ACC112 (cell line): ENCODE data around the gene GPR15LG.

Source experiments
- H2AFZ ChIP-seq: fragments of 200-600 bp; sonication (generic); one replicate; pipeline ENCODE4 v1.6.0; 2017; ENCODE audit warnings: antibody characterized with exemption, low read length; ENCODE audit not compliant: unreplicated experiment
- H3K27ac ChIP-seq: fragments of 200-600 bp; sonication (generic); 2 replicates; pipeline ENCODE4 v1.5.1; 2014; ENCODE audit warnings: low read depth, mild to moderate bottlenecking, antibody characterized with exemption, low read length, moderate library complexity
- H3K27me3 ChIP-seq: fragments of 200-600 bp; sonication (generic); 2 replicates; pipeline ENCODE4 v1.6.1; 2014; ENCODE audit warnings: mild to moderate bottlenecking, antibody characterized with exemption, low read length, moderate library complexity, mixed read lengths; ENCODE audit not compliant: insufficient read depth
- H3K36me3 ChIP-seq: fragments of 200-600 bp; sonication (generic); 2 replicates; pipeline ENCODE4 v1.6.1; 2016; ENCODE audit warnings: mild to moderate bottlenecking, antibody characterized with exemption, low read length, moderate library complexity, mixed read lengths; ENCODE audit not compliant: insufficient read depth
- H3K4me1 ChIP-seq: fragments of 200-600 bp; sonication (generic); one replicate; pipeline ENCODE4 v1.6.1; 2016; ENCODE audit warnings: low read length, mixed read lengths; ENCODE audit not compliant: insufficient read depth, unreplicated experiment, control insufficient read depth
- H3K4me3 ChIP-seq: fragments of 200-600 bp; sonication (generic); 2 replicates; pipeline ENCODE4 v1.5.1; 2014; ENCODE audit warnings: mild to moderate bottlenecking, low read depth, low read length
- H3K79me2 ChIP-seq: fragments of 200-600 bp; sonication (generic); one replicate; pipeline ENCODE4 v1.6.0; 2016; ENCODE audit warnings: low read length; ENCODE audit not compliant: control insufficient read depth, unreplicated experiment, insufficient read depth

Gene GPR15LG

DNA sequence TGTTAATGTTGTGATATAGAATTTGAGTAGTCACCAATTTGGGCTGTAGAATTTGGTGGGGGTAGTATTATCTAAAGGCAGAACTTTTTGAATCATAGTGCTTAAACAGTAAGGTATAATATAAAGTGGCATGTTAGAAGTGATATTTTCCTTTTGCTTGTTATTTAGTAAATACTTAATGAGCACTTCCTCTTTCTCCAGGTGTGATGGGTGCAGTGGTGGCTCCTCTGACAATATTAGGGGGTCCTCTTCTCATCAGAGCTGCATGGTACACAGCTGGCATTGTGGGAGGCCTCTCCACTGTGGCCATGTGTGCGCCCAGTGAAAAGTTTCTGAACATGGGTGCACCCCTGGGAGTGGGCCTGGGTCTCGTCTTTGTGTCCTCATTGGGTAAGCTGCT, 23.7 kb upstream of the GPR15LG start:
- Histone ChIP-seq H3K36me3 (peaks cover 53% of the 10 kb centered on the region), H2AFZ (no peak overlapping the region)

DNA sequence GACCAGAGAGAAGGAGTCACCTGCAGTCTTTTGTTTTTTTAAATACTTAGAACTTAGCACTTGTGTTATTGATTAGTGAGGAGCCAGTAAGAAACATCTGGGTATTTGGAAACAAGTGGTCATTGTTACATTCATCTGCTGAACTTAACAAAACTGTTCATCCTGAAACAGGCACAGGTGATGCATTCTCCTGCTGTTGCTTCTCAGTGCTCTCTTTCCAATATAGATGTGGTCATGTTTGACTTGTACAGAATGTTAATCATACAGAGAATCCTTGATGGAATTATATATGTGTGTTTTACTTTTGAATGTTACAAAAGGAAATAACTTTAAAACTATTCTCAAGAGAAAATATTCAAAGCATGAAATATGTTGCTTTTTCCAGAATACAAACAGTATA, 20.8 kb upstream of the GPR15LG start:
- peaks cover 41% of the 10 kb centered on the region for H3K36me3 ChIP-seq
- H3K79me2 ChIP-seq: no peaks in the 10 kb centered on the region
- H3K27ac ChIP-seq: no peak overlapping the region
- H2AFZ ChIP-seq: no peak overlapping the region
- H3K27me3 ChIP-seq: no peaks in the 10 kb centered on the region
- H3K4me3 ChIP-seq: no peak overlapping the region
- H3K4me1 ChIP-seq: no peaks in the 10 kb centered on the region

More for the DNA sequence above, 23.7 kb upstream of the GPR15LG start:
- no peaks in the 10 kb centered on the region for H3K27me3 ChIP-seq
- H3K4me1 ChIP-seq: no peaks in the 10 kb centered on the region
- H3K4me3 ChIP-seq: no peak overlapping the region
- H3K27ac ChIP-seq: no peak overlapping the region
- no peaks in the 10 kb centered on the region for H3K79me2 ChIP-seq

DNA sequence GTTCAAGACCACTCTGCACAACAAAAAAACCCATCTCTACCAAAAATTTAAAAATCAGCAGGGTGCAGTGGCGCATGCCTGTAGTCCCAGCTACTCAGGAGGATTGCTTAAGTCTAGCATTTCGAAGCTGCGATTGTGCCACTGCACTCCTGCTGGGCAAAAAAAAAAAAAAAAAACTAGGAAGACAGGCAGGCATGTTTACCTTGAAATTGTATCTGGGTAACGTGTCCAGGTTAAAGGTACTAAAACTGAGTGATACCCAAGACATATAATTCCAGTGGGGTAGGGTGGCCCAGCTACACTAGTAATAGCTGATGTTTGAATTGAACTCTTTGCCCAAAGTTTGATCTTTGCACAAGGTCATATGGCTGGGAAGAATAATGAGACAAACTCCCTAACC, 18.1 kb upstream of the GPR15LG start:
- Histone ChIP-seq H3K36me3 (peaks cover 32% of the 10 kb centered on the region), H2AFZ (no peak overlapping the region), H3K27me3 (no peaks in the 10 kb centered on the region), H3K27ac (no peak overlapping the region), H3K79me2 (no peaks in the 10 kb centered on the region), H3K4me1 (no peaks in the 10 kb centered on the region), H3K4me3 (no peak overlapping the region)

DNA sequence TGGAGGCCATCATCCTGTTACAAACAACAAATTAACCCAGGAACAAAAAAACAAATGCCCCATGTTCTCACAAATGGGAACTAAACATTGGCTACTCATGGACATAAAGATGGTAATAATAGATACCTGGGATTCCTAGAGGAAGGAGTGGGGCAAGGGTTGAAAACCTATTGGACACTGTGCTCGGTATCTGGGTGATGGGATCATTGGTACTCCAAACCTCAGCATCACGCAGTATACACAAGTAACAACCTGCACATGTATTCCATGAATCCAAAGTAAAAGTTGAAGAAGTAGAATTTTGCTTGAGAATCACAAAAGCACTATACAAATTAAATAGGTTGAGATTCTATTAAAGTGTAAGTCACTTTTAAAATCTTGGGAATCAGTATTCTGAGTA, 17.6 kb upstream of the GPR15LG start:
- Histone ChIP-seq H3K27me3 (no peaks in the 10 kb centered on the region), H3K79me2 (no peaks in the 10 kb centered on the region), H3K4me1 (no peaks in the 10 kb centered on the region)

DNA sequence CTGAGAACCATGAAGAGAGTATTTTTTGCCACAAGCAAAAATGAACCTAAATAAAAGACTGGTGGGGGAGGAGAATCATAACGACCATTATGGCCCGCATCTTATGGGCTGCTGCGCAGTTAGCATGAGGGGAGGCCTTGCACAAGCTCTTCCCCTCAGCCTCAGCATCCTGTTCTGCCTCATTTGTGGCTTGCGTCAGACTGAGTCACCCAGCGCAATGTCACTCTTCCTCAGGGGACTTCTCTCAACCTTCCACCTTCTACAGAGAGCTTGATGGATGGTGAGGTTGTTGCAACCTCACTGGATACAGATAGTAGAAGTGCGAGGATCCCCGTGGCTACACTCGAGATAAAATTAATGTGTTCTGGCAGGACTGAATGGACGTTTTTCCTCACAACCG, 16.8 kb upstream of the GPR15LG start:
- H3K36me3 ChIP-seq: peaks cover 28% of the 10 kb centered on the region
- no peak overlapping the region for H2AFZ ChIP-seq
- no peak overlapping the region for H3K4me3 ChIP-seq
- H3K79me2 ChIP-seq: no peaks in the 10 kb centered on the region
- no peaks in the 10 kb centered on the region; the same call in 1 of the 2 replicates for H3K27me3 ChIP-seq
- no peaks in the 10 kb centered on the region for H3K4me1 ChIP-seq
- no peak overlapping the region for H3K27ac ChIP-seq

More for the DNA sequence above, 17.6 kb upstream of the GPR15LG start:
- Histone ChIP-seq H3K36me3 (peaks cover 28% of the 10 kb centered on the region), H3K27ac (no peak overlapping the region), H3K4me3 (no peak overlapping the region), H2AFZ (no peak overlapping the region)

DNA sequence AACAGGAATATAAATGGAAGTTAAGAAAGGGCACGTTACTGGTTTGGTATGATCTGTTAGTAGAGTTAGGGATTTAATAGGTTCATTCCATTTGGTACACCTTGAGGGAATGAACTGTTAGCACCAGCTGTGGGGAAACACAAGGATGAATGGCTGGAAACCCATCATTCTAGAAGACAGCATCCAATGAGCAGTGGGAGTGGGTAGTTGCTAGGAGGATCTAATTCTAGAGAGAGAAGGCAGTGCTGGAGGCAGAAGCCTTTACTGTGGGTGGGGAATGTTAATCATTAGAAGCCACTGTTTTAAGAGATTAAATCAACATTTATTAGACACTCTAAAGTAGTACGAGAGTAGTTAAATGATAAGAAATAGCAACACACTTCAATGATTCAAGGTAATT, 15.5 kb upstream of the GPR15LG start:
- Histone ChIP-seq H3K27ac (no peak overlapping the region), H3K4me3 (no peak overlapping the region), H3K27me3 (no peaks in the 10 kb centered on the region; the same call in 1 of the 2 replicates), H3K79me2 (no peaks in the 10 kb centered on the region), H3K36me3 (peaks cover 17% of the 10 kb centered on the region), H3K4me1 (no peaks in the 10 kb centered on the region), H2AFZ (no peak overlapping the region)

DNA sequence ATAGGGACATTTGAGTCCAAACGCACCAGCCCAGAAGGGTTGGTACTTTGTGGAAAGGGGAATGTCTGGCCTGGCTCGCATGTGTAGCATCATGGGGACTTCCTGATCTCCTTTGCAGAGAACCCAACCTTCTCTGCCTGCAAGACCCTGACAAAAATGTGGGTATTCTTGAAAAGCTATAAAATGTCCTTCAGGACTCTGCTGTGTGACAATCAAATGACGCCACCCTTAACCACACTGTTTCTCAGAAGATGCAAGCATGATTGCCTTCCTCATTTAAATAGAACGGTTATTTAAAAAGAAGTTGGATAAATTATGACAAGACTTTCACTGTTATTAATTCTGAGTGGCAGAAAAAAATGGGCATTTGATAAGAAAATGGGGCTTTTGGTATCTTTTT, 15.1 kb upstream of the GPR15LG start:
- H3K36me3 ChIP-seq: peaks cover 12% of the 10 kb centered on the region
- no peaks in the 10 kb centered on the region for H3K79me2 ChIP-seq
- H3K27me3 ChIP-seq: peaks cover 5% of the 10 kb centered on the region
- H3K4me1 ChIP-seq: no peaks in the 10 kb centered on the region
- no peak overlapping the region for H3K4me3 ChIP-seq
- H3K27ac ChIP-seq: no peak overlapping the region
- no peak overlapping the region for H2AFZ ChIP-seq

DNA sequence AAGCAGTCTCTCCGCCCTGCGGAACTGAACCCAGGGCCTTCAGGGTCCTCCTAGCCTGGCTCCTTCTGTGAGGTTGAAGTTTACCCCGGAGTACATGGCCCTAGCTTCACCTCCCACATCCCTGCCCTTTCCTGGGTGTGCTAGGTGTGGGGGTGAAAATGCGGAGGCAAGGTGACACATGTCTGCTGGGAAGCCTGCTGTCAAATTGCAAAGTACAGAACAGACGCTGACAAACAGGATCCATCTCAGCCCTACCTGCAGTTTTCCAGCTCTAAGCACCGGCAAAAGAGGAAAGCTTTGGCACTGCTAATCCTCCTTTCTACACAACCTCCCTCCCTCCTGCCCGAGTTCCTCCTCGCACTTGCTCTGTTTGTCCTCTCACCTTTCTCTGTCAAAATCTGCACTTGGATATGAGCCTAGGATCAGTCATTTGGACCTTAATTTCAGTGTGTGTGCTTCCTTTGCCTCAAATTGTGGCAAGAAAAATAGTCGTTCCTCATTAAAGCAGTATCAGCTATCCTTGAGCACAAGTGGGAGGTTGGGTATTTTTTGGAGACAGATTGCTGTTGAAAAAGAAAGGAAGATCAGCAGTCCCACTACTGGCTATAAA, 14.4 kb upstream of the GPR15LG start:
- no peak overlapping the region for H3K4me3 ChIP-seq
- H3K36me3 ChIP-seq: peaks cover 7% of the 10 kb centered on the region
- H3K79me2 ChIP-seq: no peaks in the 10 kb centered on the region
- no peaks in the 10 kb centered on the region for H3K4me1 ChIP-seq
- no peak overlapping the region for H3K27ac ChIP-seq
- H3K27me3 ChIP-seq: peaks cover 10% of the 10 kb centered on the region
- H2AFZ ChIP-seq: no peak overlapping the region

DNA sequence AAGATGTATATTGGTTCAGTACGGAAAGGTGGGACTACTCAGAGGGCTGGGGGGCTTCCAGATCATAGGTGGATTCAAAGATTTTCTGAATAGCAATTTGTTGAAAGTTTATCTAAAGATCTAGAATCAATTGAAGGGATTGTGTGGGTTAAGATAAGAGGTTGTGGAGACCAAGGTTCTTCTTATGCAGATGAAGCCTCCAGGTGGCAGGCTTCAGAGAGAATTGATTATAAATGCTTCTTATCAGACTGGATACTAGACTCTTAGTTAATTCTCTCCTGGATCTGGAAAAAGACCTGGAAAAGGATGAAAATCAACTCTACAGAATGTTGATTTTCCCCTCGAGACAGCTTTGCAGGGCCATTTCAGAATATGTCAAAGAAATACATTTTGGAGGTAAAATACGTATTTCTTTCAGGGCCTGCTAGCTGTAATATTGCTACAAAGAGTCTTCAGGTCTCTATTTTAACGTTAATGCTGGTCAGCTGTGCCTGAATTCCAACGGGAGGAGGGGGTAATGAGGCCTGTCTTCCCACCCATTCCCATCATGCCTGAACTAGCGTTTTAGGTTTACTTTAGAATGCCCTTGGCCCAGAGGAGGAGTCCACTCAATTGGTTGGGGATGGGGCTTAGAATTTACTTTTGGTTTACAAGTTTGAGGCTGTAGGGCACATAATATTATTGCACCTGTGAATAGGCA, 12.8 kb upstream of the GPR15LG start:
- Histone ChIP-seq H3K4me3 (no peak overlapping the region), H3K27ac (no peak overlapping the region)

DNA sequence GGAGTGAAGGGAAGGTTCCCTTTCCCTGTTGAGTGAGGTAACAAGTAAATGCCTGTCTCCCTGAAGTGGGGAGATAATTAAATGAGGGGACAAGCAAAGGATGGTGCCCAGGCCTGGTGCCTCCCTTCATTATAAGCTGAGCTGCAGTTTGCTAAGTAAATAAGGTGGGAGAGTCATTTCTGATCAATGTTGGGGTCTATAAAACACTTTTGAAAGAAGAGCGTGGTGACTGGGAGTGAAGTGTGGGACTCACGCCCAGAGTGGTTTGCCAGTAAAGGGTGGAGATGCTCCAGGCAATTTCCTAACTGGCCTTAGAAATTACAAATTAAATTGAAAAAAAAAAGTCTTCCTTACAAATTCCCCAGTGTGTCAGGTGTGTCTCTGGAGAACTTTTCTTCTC, 9.6 kb upstream of the GPR15LG start:
- peaks cover 19% of the 10 kb centered on the region for H3K27me3 ChIP-seq
- no peaks in the 10 kb centered on the region for H3K36me3 ChIP-seq
- no peaks in the 10 kb centered on the region for H3K4me1 ChIP-seq
- H3K79me2 ChIP-seq: no peaks in the 10 kb centered on the region
- no peak overlapping the region for H3K27ac ChIP-seq
- no peak overlapping the region for H2AFZ ChIP-seq
- H3K4me3 ChIP-seq: no peak overlapping the region

More for the DNA sequence above, 12.8 kb upstream of the GPR15LG start:
- Histone ChIP-seq H3K79me2 (no peaks in the 10 kb centered on the region), H3K27me3 (peaks cover 19% of the 10 kb centered on the region), H2AFZ (no peak overlapping the region), H3K4me1 (no peaks in the 10 kb centered on the region), H3K36me3 (no peaks in the 10 kb centered on the region)

DNA sequence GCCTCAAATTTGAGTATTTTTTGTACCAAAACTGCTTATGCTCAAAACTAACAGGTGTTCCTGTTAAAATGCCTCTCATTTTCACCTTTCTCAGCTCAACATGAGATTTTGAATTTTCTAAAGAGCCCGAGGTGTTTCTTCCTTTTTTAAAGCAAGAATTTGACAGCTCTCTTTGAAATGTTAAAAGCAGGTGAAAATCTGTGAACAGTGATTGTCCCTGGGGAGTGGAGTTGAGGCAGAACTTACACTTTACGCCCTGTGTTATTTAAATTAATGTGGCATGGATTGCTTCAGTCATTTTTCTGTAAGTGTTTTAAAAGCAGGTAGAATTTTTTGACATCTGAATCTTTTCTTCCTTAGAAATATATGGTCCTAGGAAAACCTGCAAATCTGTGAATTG, 9.2 kb upstream of the GPR15LG start:
- Histone ChIP-seq H3K79me2 (no peaks in the 10 kb centered on the region), H3K4me3 (no peak overlapping the region), H3K36me3 (no peaks in the 10 kb centered on the region), H3K27ac (no peak overlapping the region), H3K27me3 (peaks cover 19% of the 10 kb centered on the region), H3K4me1 (no peaks in the 10 kb centered on the region), H2AFZ (no peak overlapping the region)
